ENCODE data around the gene TXN. TPM values are rescaled to one million over a fixed set of nuclear protein-coding genes. Genes with fewer than 3 reads are reported as not detected.

The TXN gene
- total RNA-seq, 4 donors from 2014 or later: 97.6 to 295 (median 124) TPM

DNA sequence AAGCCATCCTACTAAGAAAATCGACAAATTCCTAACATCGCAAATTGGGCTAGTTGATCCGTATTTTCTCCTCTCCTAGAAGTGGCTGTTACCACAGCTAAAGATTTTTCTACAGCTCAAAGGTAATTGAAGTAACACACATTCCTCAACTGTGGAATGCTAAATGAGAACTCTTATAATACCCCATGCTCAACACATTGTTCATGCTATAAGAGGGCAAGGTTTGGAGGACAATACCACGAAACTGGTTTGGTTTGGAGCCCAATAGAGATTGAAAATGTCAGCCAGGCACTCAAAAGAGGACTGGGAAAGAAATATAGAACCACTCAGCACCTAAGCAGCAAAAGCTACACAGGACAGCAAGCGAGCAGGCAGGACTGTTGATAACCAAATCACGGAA is 10.1 kb downstream of the TXN start:
- H3K36me3 ChIP-seq: no peaks in the 10 kb centered on the region
- TF ChIP-seq POLR2A (IDR thresholded peaks at IDR 0.05): no peak
- TF ChIP-seq, protein P1, sequence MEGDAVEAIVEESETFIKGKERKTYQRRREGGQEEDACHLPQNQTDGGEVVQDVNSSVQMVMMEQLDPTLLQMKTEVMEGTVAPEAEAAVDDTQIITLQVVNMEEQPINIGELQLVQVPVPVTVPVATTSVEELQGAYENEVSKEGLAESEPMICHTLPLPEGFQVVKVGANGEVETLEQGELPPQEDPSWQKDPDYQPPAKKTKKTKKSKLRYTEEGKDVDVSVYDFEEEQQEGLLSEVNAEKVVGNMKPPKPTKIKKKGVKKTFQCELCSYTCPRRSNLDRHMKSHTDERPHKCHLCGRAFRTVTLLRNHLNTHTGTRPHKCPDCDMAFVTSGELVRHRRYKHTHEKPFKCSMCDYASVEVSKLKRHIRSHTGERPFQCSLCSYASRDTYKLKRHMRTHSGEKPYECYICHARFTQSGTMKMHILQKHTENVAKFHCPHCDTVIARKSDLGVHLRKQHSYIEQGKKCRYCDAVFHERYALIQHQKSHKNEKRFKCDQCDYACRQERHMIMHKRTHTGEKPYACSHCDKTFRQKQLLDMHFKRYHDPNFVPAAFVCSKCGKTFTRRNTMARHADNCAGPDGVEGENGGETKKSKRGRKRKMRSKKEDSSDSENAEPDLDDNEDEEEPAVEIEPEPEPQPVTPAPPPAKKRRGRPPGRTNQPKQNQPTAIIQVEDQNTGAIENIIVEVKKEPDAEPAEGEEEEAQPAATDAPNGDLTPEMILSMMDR (IDR thresholded peaks at IDR 0.05): no peak
- no peak overlapping the region for H3K27ac ChIP-seq
- no peaks in the 10 kb centered on the region for H3K9me3 ChIP-seq
- no peak for DNase-seq
- no peaks in the 10 kb centered on the region for H3K27me3 ChIP-seq
- H3K4me3 ChIP-seq: no peak overlapping the region
- intact Hi-C loops (cut with DNase I; ENCODE audit: low total_unique reads): no loop called here
- no peaks in the 10 kb centered on the region for H3K4me1 ChIP-seq

DNA sequence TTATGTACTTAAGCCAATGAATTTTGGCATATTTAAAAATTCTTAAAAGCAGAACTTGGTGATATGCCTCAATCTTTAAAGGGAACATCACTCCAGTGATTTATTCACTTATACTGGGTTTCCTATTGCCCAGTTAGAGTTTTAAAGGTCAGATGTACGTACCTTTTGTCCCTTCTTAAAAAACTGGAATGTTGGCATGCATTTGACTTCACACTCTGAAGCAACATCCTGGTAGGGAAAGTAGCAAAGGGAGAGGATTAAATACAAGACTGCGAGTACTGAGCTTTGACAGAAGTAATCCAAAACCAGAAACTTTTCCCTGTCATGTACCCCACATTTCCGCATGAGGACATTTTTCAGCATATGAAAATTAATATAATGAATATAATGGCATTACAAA is 11.7 kb downstream of the TXN start:
- no peak overlapping the region for H3K4me3 ChIP-seq
- intact Hi-C loops (cut with DNase I; ENCODE audit: low total_unique reads): no loop called here
- no peaks in the 10 kb centered on the region for H3K27me3 ChIP-seq
- H3K4me1 ChIP-seq: no peaks in the 10 kb centered on the region
- no peak for DNase-seq
- no peaks in the 10 kb centered on the region for H3K9me3 ChIP-seq
- H3K36me3 ChIP-seq: no peaks in the 10 kb centered on the region
- H3K27ac ChIP-seq: no peak overlapping the region
- TF ChIP-seq, protein P1 (IDR thresholded peaks at IDR 0.05): no peak
- no peak for TF ChIP-seq POLR2A (IDR thresholded peaks at IDR 0.05)

DNA sequence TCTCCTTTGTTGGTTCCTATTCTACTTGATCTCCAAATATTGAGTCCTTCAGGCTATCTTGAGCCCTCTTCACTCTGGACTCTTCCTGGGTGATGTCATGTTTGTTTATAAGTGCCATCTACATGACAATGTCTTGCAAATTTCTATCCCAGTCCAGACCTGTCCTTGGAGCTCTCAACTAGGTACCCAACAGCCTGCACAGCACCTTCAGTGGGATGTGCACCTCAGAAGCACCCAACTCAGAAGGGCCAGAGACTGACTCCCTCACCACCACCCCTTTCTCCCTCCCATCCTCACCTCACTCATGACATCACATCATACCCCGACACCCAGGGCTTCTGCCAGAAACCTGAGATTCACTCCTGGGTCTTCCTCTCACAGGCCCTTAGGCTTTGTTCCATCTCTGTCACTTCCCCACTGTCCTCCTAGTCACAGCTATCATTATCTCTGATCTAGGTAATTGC is 14.4 kb downstream of the TXN start:
- intact Hi-C loops (cut with DNase I; ENCODE audit: low total_unique reads): no loop called here
- no peak for TF ChIP-seq POLR2A (IDR thresholded peaks at IDR 0.05)
- TF ChIP-seq, protein P1 (IDR thresholded peaks at IDR 0.05): no peak

DNA sequence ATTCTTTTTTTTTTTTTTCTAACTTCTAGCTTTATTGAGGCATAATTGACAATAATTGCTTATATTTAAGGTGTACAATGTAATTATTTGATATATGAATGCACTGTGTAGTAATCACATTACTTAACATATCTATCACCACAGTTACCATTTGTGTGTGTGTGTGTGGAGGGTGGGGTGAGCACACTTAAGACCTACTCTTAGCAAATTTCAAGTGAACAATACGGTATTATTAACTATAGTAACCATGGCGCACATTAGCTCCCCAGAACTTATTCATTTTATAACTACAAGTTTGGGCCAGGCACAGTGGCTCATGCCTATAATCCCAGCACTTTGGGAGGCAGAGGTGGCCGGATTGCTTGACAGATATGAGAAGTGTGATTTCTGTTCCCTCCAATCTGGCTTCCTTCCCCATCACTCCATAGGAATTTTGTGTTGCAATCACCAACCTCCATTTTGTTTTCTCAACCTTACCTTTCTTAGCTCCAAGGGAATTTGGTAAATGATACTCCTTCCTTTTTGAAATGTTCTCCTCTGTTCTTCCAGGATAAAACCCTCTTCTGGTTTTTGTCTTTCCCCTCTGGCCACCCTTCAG is 14.9 kb downstream of the TXN start:
- H3K4me3 ChIP-seq: no peak overlapping the region
- no peaks in the 10 kb centered on the region for H3K36me3 ChIP-seq
- intact Hi-C loops (cut with DNase I; ENCODE audit: low total_unique reads): no loop called here
- no peak overlapping the region for H3K27ac ChIP-seq
- H3K9me3 ChIP-seq: no peaks in the 10 kb centered on the region
- DNase-seq: no peak
- H3K27me3 ChIP-seq: no peaks in the 10 kb centered on the region
- TF ChIP-seq, protein P1 (IDR thresholded peaks at IDR 0.05): no peak
- no peak for TF ChIP-seq POLR2A (IDR thresholded peaks at IDR 0.05)
- no peaks in the 10 kb centered on the region for H3K4me1 ChIP-seq

More for the DNA sequence above, 14.4 kb downstream of the TXN start:
- no peaks in the 10 kb centered on the region for H3K36me3 ChIP-seq
- no peaks in the 10 kb centered on the region for H3K9me3 ChIP-seq
- DNase-seq: no peak
- H3K27me3 ChIP-seq: no peaks in the 10 kb centered on the region
- no peaks in the 10 kb centered on the region for H3K4me1 ChIP-seq
- no peak overlapping the region for H3K27ac ChIP-seq
- H3K4me3 ChIP-seq: no peak overlapping the region

DNA sequence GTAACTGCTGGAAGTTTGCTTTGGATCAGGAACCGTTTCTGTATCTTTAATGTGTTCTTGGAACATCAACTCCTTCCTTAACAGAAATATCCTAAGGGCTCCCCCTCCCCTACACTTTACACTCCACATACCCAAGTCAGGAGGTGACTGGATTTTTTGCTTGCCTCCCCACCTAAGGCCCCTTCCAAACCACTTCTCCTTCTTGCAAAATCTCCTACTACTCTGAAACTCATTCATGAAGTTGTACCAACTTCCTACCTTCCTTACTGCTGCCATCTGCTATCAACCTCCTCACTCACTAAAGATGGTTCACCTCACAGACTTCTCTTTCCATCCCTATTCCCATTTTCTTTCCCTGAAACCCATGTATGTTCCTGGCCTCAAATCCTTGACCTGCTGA is 16.1 kb downstream of the TXN start:
- H3K9me3 ChIP-seq: no peaks in the 10 kb centered on the region
- H3K4me3 ChIP-seq: no peak overlapping the region
- no peaks in the 10 kb centered on the region for H3K4me1 ChIP-seq
- intact Hi-C loops (cut with DNase I; ENCODE audit: low total_unique reads): no loop called here
- no peak overlapping the region for H3K27ac ChIP-seq
- TF ChIP-seq, protein P1 (IDR thresholded peaks at IDR 0.05): no peak
- TF ChIP-seq POLR2A (IDR thresholded peaks at IDR 0.05): no peak
- no peak for DNase-seq
- no peaks in the 10 kb centered on the region for H3K27me3 ChIP-seq
- no peaks in the 10 kb centered on the region for H3K36me3 ChIP-seq

All from uterus (tissue), 4 donors.